Measurements from ENCODE around the gene DNAH17. TPM values are rescaled to one million over a fixed set of nuclear protein-coding genes. Genes with fewer than 3 reads are reported as not detected.

Gene DNAH17
- polyA plus RNA-seq, 1 of the 3 experiments (the other 2 are of a cell fraction) = not detected

DNA sequence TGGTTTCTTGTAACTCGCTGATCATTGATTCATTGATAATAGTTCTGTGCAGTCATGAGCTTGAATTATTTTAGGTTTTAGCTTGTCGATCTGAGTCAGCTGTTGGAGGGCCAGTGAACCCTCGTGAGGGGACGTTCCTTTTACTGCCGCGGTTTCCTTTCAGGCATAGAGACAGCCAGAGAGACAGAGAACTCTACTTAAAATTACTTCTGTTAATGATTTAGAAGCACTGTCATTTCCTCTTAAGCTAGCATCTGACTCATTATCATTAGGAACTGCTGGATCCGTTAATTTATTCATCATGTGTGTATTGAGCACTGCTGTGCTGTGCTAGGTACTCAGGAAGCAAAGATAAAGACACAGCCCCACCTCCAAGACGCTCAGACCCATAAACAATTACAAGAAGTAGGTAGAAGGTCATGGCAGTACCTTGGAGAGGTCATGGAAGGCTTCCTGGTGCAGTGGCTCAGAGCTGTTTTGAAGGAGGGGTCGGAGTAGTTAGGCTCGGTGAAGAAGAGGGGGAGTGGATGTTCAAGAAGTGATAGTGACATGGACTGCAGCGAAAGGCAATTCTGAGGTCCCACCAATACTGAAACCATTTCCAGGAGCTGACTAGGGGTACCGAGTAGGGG is 195.5 kb downstream of the DNAH17 start:
- H3K36me3 ChIP-seq (replicated peaks in 1 of 2; ENCODE audit: control insufficient read depth in 1 of 2, insufficient read depth in 2 of 2, low read length in 1 of 2) = peaks cover 3 to 9% of the 10 kb centered on the region in 2 experiments
- H3F3A ChIP-seq (replicated peaks; ENCODE audit: insufficient read depth) = peaks cover 34% of the 10 kb centered on the region
- H3K4me3 ChIP-seq (ENCODE audit: low read depth in 2 of 2, low read length in 1 of 2) = no peak overlapping the region
- ChIA-PET POLR2A (interaction anchor here (1.1 kb wide), 1 partner anchor 12 kb away, joined by 3 read pairs; no protein-coding TSS in a partner anchor), CTCF (interaction anchor here (1.0 to 1.9 kb wide), 7 partner anchors 8 to 131 kb away, joined by 3 to 7 read pairs (median 4); no protein-coding TSS in a partner anchor)
- H3K9ac ChIP-seq = no peak overlapping the region
- H3K27ac ChIP-seq (ENCODE audit: low read depth in 2 of 2, low read length in 1 of 2) = no peak overlapping the region
- no peaks in the 10 kb centered on the region for H3K27me3 ChIP-seq (ENCODE audit: insufficient read depth)
- H3K9me2 ChIP-seq = no peaks in the 10 kb centered on the region
- peaks cover 68% of the 10 kb centered on the region for H4K20me1 ChIP-seq (ENCODE audit: insufficient read depth)
- no peak for TF ChIP-seq CHD2 (IDR thresholded peaks at IDR 0.05; ENCODE audit: low read length, partially characterized antibody)
- no peak for TF ChIP-seq JUND (IDR thresholded peaks at IDR 0.05)
- TF ChIP-seq, protein P1, sequence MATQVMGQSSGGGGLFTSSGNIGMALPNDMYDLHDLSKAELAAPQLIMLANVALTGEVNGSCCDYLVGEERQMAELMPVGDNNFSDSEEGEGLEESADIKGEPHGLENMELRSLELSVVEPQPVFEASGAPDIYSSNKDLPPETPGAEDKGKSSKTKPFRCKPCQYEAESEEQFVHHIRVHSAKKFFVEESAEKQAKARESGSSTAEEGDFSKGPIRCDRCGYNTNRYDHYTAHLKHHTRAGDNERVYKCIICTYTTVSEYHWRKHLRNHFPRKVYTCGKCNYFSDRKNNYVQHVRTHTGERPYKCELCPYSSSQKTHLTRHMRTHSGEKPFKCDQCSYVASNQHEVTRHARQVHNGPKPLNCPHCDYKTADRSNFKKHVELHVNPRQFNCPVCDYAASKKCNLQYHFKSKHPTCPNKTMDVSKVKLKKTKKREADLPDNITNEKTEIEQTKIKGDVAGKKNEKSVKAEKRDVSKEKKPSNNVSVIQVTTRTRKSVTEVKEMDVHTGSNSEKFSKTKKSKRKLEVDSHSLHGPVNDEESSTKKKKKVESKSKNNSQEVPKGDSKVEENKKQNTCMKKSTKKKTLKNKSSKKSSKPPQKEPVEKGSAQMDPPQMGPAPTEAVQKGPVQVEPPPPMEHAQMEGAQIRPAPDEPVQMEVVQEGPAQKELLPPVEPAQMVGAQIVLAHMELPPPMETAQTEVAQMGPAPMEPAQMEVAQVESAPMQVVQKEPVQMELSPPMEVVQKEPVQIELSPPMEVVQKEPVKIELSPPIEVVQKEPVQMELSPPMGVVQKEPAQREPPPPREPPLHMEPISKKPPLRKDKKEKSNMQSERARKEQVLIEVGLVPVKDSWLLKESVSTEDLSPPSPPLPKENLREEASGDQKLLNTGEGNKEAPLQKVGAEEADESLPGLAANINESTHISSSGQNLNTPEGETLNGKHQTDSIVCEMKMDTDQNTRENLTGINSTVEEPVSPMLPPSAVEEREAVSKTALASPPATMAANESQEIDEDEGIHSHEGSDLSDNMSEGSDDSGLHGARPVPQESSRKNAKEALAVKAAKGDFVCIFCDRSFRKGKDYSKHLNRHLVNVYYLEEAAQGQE (IDR thresholded peaks at IDR 0.05; ENCODE audit: low read depth, low read length) = peak; percentile 85
- no peak for TF ChIP-seq FOXJ3 (CRISPR knock-in tag; IDR thresholded peaks at IDR 0.05)
- DNase-seq = no peak
- no peaks in the 10 kb centered on the region for H3K9me3 ChIP-seq
- H3K4me2 ChIP-seq = peak overlapping the region; percentile 45
- 87% methylated on average over 12 of the region's 12 CpGs for WGBS (ENCODE audit: low lambda C conversion rate)
- H3K79me2 ChIP-seq (ENCODE audit: insufficient read depth) = peaks cover 88% of the 10 kb centered on the region
- no peak overlapping the region for H2AFZ ChIP-seq (ENCODE audit: low read depth)
- peaks cover 16 to 42% of the 10 kb centered on the region in 2 experiments for H3K4me1 ChIP-seq (ENCODE audit: control insufficient read depth in 1 of 2, insufficient read depth in 2 of 2, low read depth in 1 of 2, low read length in 1 of 2)

DNA sequence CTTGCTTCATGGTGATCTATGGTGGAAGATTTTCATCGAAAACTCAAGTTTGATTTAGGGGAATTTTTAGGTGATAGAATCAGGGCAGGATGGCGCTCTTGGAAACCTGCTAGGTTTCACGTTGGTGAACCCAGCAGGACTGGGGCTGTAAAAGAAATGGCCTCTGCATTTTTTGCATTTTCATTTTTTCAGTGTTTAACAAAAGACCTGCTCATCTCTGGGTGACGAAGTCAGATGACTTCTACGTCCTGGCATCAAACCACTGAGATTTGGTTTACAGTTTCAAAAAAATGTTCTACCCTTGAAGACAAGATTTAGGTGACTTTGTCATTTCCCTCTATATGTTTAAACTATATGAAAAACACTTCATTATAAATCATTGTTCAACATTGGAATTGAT is 196.8 kb downstream of the DNAH17 start:
- peaks cover 48% of the 10 kb centered on the region for H3F3A ChIP-seq (replicated peaks; ENCODE audit: insufficient read depth)
- no peak overlapping the region for H3K27ac ChIP-seq (ENCODE audit: low read depth in 2 of 2, low read length in 1 of 2)
- peak overlapping the region; percentile 85; the same call in 1 of the 2 replicates for H3K4me2 ChIP-seq
- H4K20me1 ChIP-seq (ENCODE audit: insufficient read depth) = peaks cover 55% of the 10 kb centered on the region
- peak overlapping the region; percentile 89; the same call in 1 of the 2 replicates for H3K9ac ChIP-seq
- peaks cover 75% of the 10 kb centered on the region for H3K79me2 ChIP-seq (ENCODE audit: insufficient read depth)
- no peaks in the 10 kb centered on the region for H3K9me2 ChIP-seq
- no peaks in the 10 kb centered on the region for H3K9me3 ChIP-seq
- no peaks in the 10 kb centered on the region for H3K27me3 ChIP-seq (ENCODE audit: insufficient read depth)
- WGBS (ENCODE audit: low lambda C conversion rate) = 86% methylated on average over 5 of the region's 5 CpGs
- H3K4me1 ChIP-seq (ENCODE audit: control insufficient read depth in 1 of 2, insufficient read depth in 2 of 2, low read depth in 1 of 2, low read length in 1 of 2) = peaks cover 16 to 53% of the 10 kb centered on the region in 2 experiments
- TF ChIP-seq, protein P2, sequence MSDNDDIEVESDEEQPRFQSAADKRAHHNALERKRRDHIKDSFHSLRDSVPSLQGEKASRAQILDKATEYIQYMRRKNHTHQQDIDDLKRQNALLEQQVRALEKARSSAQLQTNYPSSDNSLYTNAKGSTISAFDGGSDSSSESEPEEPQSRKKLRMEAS (IDR thresholded peaks at IDR 0.05; ENCODE audit: low read depth) = no peak
- TF ChIP-seq, protein P3, sequence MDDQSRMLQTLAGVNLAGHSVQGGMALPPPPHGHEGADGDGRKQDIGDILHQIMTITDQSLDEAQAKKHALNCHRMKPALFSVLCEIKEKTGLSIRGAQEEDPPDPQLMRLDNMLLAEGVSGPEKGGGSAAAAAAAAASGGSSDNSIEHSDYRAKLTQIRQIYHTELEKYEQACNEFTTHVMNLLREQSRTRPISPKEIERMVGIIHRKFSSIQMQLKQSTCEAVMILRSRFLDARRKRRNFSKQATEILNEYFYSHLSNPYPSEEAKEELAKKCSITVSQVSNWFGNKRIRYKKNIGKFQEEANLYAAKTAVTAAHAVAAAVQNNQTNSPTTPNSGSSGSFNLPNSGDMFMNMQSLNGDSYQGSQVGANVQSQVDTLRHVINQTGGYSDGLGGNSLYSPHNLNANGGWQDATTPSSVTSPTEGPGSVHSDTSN (IDR thresholded peaks at IDR 0.05) = no peak
- TF ChIP-seq TEAD4 (IDR thresholded peaks at IDR 0.05; ENCODE audit: borderline replicate concordance, insufficient read depth) (no peak), SIN3A (IDR thresholded peaks at IDR 0.05; ENCODE audit: borderline replicate concordance, low read depth, low read length) (no peak), MXI1 (IDR thresholded peaks at IDR 0.05; ENCODE audit: low read depth, low read length) (no peak), YY1 (IDR thresholded peaks at IDR 0.05; ENCODE audit: low read depth) (no peak)
- TF ChIP-seq, protein P4, sequence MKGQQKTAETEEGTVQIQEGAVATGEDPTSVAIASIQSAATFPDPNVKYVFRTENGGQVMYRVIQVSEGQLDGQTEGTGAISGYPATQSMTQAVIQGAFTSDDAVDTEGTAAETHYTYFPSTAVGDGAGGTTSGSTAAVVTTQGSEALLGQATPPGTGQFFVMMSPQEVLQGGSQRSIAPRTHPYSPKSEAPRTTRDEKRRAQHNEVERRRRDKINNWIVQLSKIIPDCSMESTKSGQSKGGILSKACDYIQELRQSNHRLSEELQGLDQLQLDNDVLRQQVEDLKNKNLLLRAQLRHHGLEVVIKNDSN (IDR thresholded peaks at IDR 0.05; ENCODE audit: borderline replicate concordance, low read depth) = no peak
- POLR2A ChIA-PET = interaction anchor here (0.6 kb wide), 1 partner anchor 325 kb away, joined by 3 read pairs; no protein-coding TSS in a partner anchor
- DNase-seq = no peak
- CTCF ChIA-PET = interaction anchor here (1.0 to 12.5 kb wide), 5 partner anchors 10 to 42 kb away, joined by 3 to 175 read pairs (median 6); partner anchors contain the start of gene SOCS3
- H2AFZ ChIP-seq (ENCODE audit: low read depth) = no peak overlapping the region
- peaks cover 3 to 9% of the 10 kb centered on the region in 2 experiments for H3K36me3 ChIP-seq (replicated peaks in 1 of 2; ENCODE audit: control insufficient read depth in 1 of 2, insufficient read depth in 2 of 2, low read length in 1 of 2)
- no peak overlapping the region for H3K4me3 ChIP-seq (ENCODE audit: low read depth in 2 of 2, low read length in 1 of 2)

Measured in SK-N-SH (cell line).